Esophagus muscularis mucosa (tissue), 4 donors: ENCODE data around the gene CTDP1.

Experiments
- CTCF ChIP-seq, 3 experiments: fragments of 200-600 bp in 2 of 3; fragments of 450-650 bp in 1 of 3; sonication (generic) in 2 of 3; IDR thresholded peaks; one replicate each; pipeline ENCODE4 v1.5.1; 2017 to 2019; ENCODE audit warnings: antibody characterized with exemption in 3 of 3, mild to moderate bottlenecking in 2 of 3, moderate library complexity in 1 of 3
- EP300 ChIP-seq: sonication (generic); formaldehyde crosslinking; IDR thresholded peaks from one replicate; pipeline ENCODE4 v1.6.1; 2017; ENCODE audit warnings: antibody characterized with exemption
- POLR2A ChIP-seq: fragments of 450-650 bp; IDR thresholded peaks from one replicate; pipeline ENCODE4 v1.6.1; 2017; ENCODE audit warnings: antibody characterized with exemption, moderate library complexity, mild to moderate bottlenecking, low read depth

GRCh38 chr18:79685971-79686370 lies 6.4 kb downstream of the CTDP1 start:
- TF ChIP-seq CTCF (IDR thresholded peaks at IDR 0.05) (no peak), EP300 (no peak), POLR2A (no peak)
